Esophagus muscularis mucosa (tissue), 4 donors: Measurements from ENCODE around the gene SKI. TPM values are rescaled to one million over a fixed set of nuclear protein-coding genes. Genes with fewer than 3 reads are reported as not detected.

Experiments
- DNase-seq: peaks from one replicate; pipeline ENCODE4 v3.0.0-alpha.2; 2017; ENCODE audit errors: extremely low spot score
- H3K27ac ChIP-seq, 4 donors: fragments of 200-600 bp; sonication (generic); replicated peaks in 1 of 4; 1 replicate in 3 of 4; 2 replicates in 1 of 4; pipeline ENCODE4 v1.5.1; 2016 to 2019; ENCODE audit warnings: mild to moderate bottlenecking in 1 of 4
- H3K27me3 ChIP-seq, 4 donors: fragments of 200-600 bp; sonication (generic); one replicate each; pipeline versions ENCODE4 v1.5.1 to v1.6.0; 2016 to 2019
- H3K36me3 ChIP-seq, 4 donors: fragments of 200-600 bp; sonication (generic); one replicate each; pipeline ENCODE4 v1.5.1; 2016 to 2019
- H3K4me1 ChIP-seq, 4 donors: fragments of 200-600 bp; sonication (generic); one replicate each; pipeline ENCODE4 v1.5.1; 2016 to 2019
- H3K4me3 ChIP-seq, 4 donors: fragments of 200-600 bp; sonication (generic); 1 replicate in 2 of 4; 2 replicates in 2 of 4; pipeline ENCODE4 v1.5.1; 2016 to 2019; ENCODE audit warnings: mild to moderate bottlenecking in 4 of 4, moderate library complexity in 1 of 4
- H3K9me3 ChIP-seq, 4 donors: fragments of 200-600 bp; sonication (generic); 1 replicate in 3 of 4; 2 replicates in 1 of 4; pipeline ENCODE4 v1.5.1; 2016 to 2019
- CTCF ChIP-seq, 3 experiments: fragments of 200-600 bp in 2 of 3; fragments of 450-650 bp in 1 of 3; sonication (generic) in 2 of 3; IDR thresholded peaks; one replicate each; pipeline ENCODE4 v1.5.1; 2017 to 2019; ENCODE audit warnings: antibody characterized with exemption in 3 of 3, mild to moderate bottlenecking in 2 of 3, moderate library complexity in 1 of 3
- EP300 ChIP-seq: sonication (generic); formaldehyde crosslinking; IDR thresholded peaks from one replicate; pipeline ENCODE4 v1.6.1; 2017; ENCODE audit warnings: antibody characterized with exemption
- POLR2A ChIP-seq: fragments of 450-650 bp; IDR thresholded peaks from one replicate; pipeline ENCODE4 v1.6.1; 2017; ENCODE audit warnings: antibody characterized with exemption, moderate library complexity, mild to moderate bottlenecking, low read depth
- POLR2AphosphoS5 ChIP-seq, 2 donors: sonication (generic); formaldehyde crosslinking; IDR thresholded peaks; one replicate each; pipeline ENCODE4 v1.6.1; 2017; ENCODE audit warnings: antibody characterized with exemption in 2 of 2
- WGBS: methylation state at CpG from one replicate; pipeline ENCODE4 v1.1.5; 2018; 5-methylcytosine and 5-hydroxymethylcytosine counted together
- intact Hi-C: fragments of 100-400 bp; cut with DNase I; formaldehyde crosslinking; loops from one replicate; pipeline ENCODE4 v1.15.1; 2023
- total RNA-seq, 4 donors: library from RNA; depleted of rRNA; stranded (reverse); fragments of >200 nt; gene quantifications; one replicate each; pipeline versions ENCODE4 v1.1.0 to v1.2.1, GENCODE V29; 2016

The SKI gene
- total RNA-seq, 4 donors from 2014 or later: 70.1 to 190 (median 124) TPM

GRCh38 chr1:2356911-2357845 is 129.1 kb downstream of the SKI start:
- WGBS: 95% methylated on average over 25 of the region's 37 CpGs
- TF ChIP-seq POLR2AphosphoS5 (IDR thresholded peaks at IDR 0.05) (no peak), CTCF (IDR thresholded peaks at IDR 0.05) (no peak), POLR2A (no peak), EP300 (no peak)
- intact Hi-C loops: no loop called here

GRCh38 chr1:2358072-2358471 is 130.0 kb downstream of the SKI start:
- DNase-seq: no peak
- WGBS: 92% methylated on average over 7 of the region's 13 CpGs

More at GRCh38 chr1:2356911-2357845, 129.1 kb downstream of the SKI start:
- Histone ChIP-seq H3K9me3 (no peaks in the 10 kb centered on the region), H3K27ac (no peak overlapping the region), H3K4me1 (peaks cover 3 to 55% (median 51%) of the 10 kb centered on the region in 4 donors), H3K36me3 (peaks cover 0 to 7% (median 0%) of the 10 kb centered on the region in 4 donors), H3K27me3 (no peaks in the 10 kb centered on the region), H3K4me3 (no peak overlapping the region)
- no peak for DNase-seq

GRCh38 chr1:2358651-2359640 is 130.8 kb downstream of the SKI start:
- H3K36me3 ChIP-seq: peaks cover 0 to 7% (median 0%) of the 10 kb centered on the region in 4 donors
- no peak overlapping the region for H3K4me3 ChIP-seq
- no peak for TF ChIP-seq POLR2AphosphoS5 (IDR thresholded peaks at IDR 0.05)
- TF ChIP-seq POLR2A: no peak
- TF ChIP-seq EP300: no peak
- no peak for TF ChIP-seq CTCF (IDR thresholded peaks at IDR 0.05)
- 85% methylated on average over 20 of the region's 24 CpGs for WGBS
- H3K4me1 ChIP-seq: peaks cover 0 to 46% (median 40%) of the 10 kb centered on the region in 4 donors
- no peaks in the 10 kb centered on the region for H3K27me3 ChIP-seq
- no peaks in the 10 kb centered on the region for H3K9me3 ChIP-seq
- intact Hi-C loops: no loop called here
- no peak for DNase-seq
- peak overlapping the region in 2 of 4 donors; percentile 81 to 82 for H3K27ac ChIP-seq

More at GRCh38 chr1:2358072-2358471, 130.0 kb downstream of the SKI start:
- H3K9me3 ChIP-seq: no peaks in the 10 kb centered on the region
- peaks cover 0 to 53% (median 47%) of the 10 kb centered on the region in 4 donors for H3K4me1 ChIP-seq
- no peak overlapping the region for H3K4me3 ChIP-seq
- peak overlapping the region in 1 of 4 donors; percentile 82 for H3K27ac ChIP-seq
- intact Hi-C loops: no loop called here
- TF ChIP-seq POLR2AphosphoS5 (IDR thresholded peaks at IDR 0.05) (no peak), POLR2A (no peak), CTCF (IDR thresholded peaks at IDR 0.05) (no peak), EP300 (no peak)
- peaks cover 0 to 7% (median 0%) of the 10 kb centered on the region in 4 donors for H3K36me3 ChIP-seq
- H3K27me3 ChIP-seq: no peaks in the 10 kb centered on the region

Other genes with a start within 250 kb of the SKI start
- gene CFAP74, start 224.5 kb upstream of the SKI start, total RNA-seq: not detected
- gene GABRD, start 209.0 kb upstream of the SKI start, total RNA-seq: not detected
- 1 to 10 TPM; 3.1 to 5.4 (median 4.7) TPM for gene PRKCZ, start 177.9 kb upstream of the SKI start, total RNA-seq
- gene FAAP20, start 33.5 kb upstream of the SKI start, total RNA-seq: 10 to 100 TPM; 37.9 to 81.7 (median 55.7) TPM
- gene MORN1, start 163.2 kb downstream of the SKI start, total RNA-seq: 1 to 10 TPM; 7.0 to 9.8 (median 8.0) TPM
- 10 to 100 TPM; 47.3 to 67.3 (median 56.4) TPM for gene RER1, start 163.5 kb downstream of the SKI start, total RNA-seq
- 10 to 100 TPM; 14.2 to 27.1 (median 20.3) TPM for gene PEX10, start 184.2 kb downstream of the SKI start, total RNA-seq
- under 1 TPM; 0.06 to 0.42 (median 0.26) TPM for gene PLCH2, start 248.0 kb downstream of the SKI start, total RNA-seq